Endothelial cell of umbilical vein (primary cell): ENCODE results near the gene CLP1.

ENCODE experiments used
- EZH2 ChIP-seq: IDR thresholded peaks from 2 replicates; pipeline ENCODE4 v1.6.1; 2012; ENCODE audit warnings: borderline replicate concordance, low read depth, mild to moderate bottlenecking, moderate library complexity, low read length, inconsistent platforms; ENCODE audit not compliant: severe bottlenecking
- FOS ChIP-seq: IDR thresholded peaks from 2 replicates; pipeline ENCODE4 v1.6.1; 2011; ENCODE audit warnings: mild to moderate bottlenecking, low read length, moderate library complexity, borderline replicate concordance; ENCODE audit not compliant: insufficient read depth
- POLR2A ChIP-seq: IDR thresholded peaks from 2 replicates; pipeline ENCODE4 v1.6.1; 2012; ENCODE audit warnings: low read depth, mild to moderate bottlenecking, control low read depth, low read length
- POLR2AphosphoS5 ChIP-seq: IDR thresholded peaks from 2 replicates; pipeline ENCODE4 v1.6.1; 2012; ENCODE audit warnings: low read depth, mild to moderate bottlenecking, control low read depth, low read length, moderate library complexity; ENCODE audit not compliant: insufficient read depth
- TF ChIP-seq, protein P1 (sequence below), 2 donors: IDR thresholded peaks; 1 replicate in 1 of 2; 2 replicates in 1 of 2; pipeline ENCODE4 v1.5.1; 2011; ENCODE audit warnings: low read length in 2 of 2, mild to moderate bottlenecking in 2 of 2, moderate library complexity in 2 of 2, control low read depth in 1 of 2, inconsistent platforms in 1 of 2, low read depth in 1 of 2; ENCODE audit not compliant: insufficient read depth in 1 of 2; ENCODE audit errors: extremely low read depth in 1 of 2

- TF ChIP-seq, protein P1, sequence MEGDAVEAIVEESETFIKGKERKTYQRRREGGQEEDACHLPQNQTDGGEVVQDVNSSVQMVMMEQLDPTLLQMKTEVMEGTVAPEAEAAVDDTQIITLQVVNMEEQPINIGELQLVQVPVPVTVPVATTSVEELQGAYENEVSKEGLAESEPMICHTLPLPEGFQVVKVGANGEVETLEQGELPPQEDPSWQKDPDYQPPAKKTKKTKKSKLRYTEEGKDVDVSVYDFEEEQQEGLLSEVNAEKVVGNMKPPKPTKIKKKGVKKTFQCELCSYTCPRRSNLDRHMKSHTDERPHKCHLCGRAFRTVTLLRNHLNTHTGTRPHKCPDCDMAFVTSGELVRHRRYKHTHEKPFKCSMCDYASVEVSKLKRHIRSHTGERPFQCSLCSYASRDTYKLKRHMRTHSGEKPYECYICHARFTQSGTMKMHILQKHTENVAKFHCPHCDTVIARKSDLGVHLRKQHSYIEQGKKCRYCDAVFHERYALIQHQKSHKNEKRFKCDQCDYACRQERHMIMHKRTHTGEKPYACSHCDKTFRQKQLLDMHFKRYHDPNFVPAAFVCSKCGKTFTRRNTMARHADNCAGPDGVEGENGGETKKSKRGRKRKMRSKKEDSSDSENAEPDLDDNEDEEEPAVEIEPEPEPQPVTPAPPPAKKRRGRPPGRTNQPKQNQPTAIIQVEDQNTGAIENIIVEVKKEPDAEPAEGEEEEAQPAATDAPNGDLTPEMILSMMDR (IDR thresholded peaks at IDR 0.05; ENCODE audit: extremely low read depth in 1 of 2, insufficient read depth in 1 of 2, low read depth in 1 of 2, low read length in 2 of 2), result no peak
- TF ChIP-seq POLR2AphosphoS5 (peak; percentile 51), FOS (no peak), EZH2 (peak; percentile 69), POLR2A (peak; percentile 39)
Measured at GRCh38 chr11:57646799-57647303, 10.7 kb upstream of the CLP1 start.
